Measurements from ENCODE around the gene SETD2. TPM values are rescaled to one million over a fixed set of nuclear protein-coding genes. Genes with fewer than 3 reads are reported as not detected.

SETD2 gene
- total and polyA plus RNA-seq, 9 of the 15 experiments (the other 6 are each of a cell fraction or from before 2014, with no cell fraction given): 8.2 to 44.0 (median 33.6) TPM

- TF ChIP-seq RREB1 (CRISPR knock-in tag; IDR thresholded peaks at IDR 0.05) (peak; percentile 27; the same call in 1 of the 2 replicates), ZSCAN29 (IDR thresholded peaks at IDR 0.05) (0 out of 2 replicates have a peak, but pooled peaks have one; percentile 17), CCAR2 (IDR thresholded peaks at IDR 0.05; ENCODE audit: low read depth, low read length) (no peak), TBP (optimal IDR thresholded peaks at IDR 0.05; ENCODE audit: low read depth, low read length) (no peak), NFE2L1 (tag; IDR thresholded peaks at IDR 0.05; ENCODE audit: borderline replicate concordance, low read depth) (no peak), PRDM10 (IDR thresholded peaks at IDR 0.05; ENCODE audit: partially characterized antibody) (peak; percentile 6), KDM5B (IDR thresholded peaks at IDR 0.05; ENCODE audit: insufficient replicate concordance, low read depth, low read length) (peak; percentile 70), HDAC1 (IDR thresholded peaks at IDR 0.05) (peak in 1 of 2 experiments; percentile 35; a peak in 2 of 4 replicates), HMGXB4 (CRISPR knock-in tag; IDR thresholded peaks at IDR 0.05) (peak; percentile 98), NFE2 (IDR thresholded peaks at IDR 0.05; ENCODE audit: low read depth) (no peak; the same call in 1 of the 2 replicates), CHD4 (IDR thresholded peaks at IDR 0.05; ENCODE audit: insufficient read depth, insufficient replicate concordance, low read depth, low read length, poor library complexity, severe bottlenecking) (no peak), JUN (IDR thresholded peaks at IDR 0.05; ENCODE audit: borderline replicate concordance, low read depth, low read length) (no peak; the same call in 1 of the 2 replicates), JUN (CRISPR knock-in tag; IDR thresholded peaks at IDR 0.05; ENCODE audit: borderline replicate concordance) (0 out of 2 replicates have a peak, but pooled peaks have one; percentile 40)
Measured at GRCh38 chr3:47163169-47164006, 525 bp downstream of the SETD2 start (continued).
